ENCODE results near the gene NEDD8.

DNA sequence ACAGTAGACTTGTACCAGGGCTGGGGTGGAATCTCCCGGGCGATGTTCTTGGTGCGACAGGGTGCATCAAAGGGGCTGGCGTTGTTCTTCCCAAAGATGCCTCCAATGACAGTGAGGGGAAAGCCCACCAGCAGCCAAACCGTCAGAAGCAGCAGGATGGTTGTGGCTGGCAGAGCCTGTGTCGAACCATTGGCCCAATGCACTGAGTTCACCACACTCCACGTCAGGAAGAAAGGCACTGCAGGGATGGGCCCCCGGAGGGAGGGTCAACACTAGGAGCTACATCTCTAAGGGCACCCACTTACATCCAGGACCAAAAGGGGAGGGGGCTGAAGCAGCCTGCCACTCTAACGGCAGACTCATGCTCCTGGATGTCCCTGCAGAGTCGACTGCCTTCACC, 41.8 kb downstream of the NEDD8 start:
- TF ChIP-seq, protein P1, sequence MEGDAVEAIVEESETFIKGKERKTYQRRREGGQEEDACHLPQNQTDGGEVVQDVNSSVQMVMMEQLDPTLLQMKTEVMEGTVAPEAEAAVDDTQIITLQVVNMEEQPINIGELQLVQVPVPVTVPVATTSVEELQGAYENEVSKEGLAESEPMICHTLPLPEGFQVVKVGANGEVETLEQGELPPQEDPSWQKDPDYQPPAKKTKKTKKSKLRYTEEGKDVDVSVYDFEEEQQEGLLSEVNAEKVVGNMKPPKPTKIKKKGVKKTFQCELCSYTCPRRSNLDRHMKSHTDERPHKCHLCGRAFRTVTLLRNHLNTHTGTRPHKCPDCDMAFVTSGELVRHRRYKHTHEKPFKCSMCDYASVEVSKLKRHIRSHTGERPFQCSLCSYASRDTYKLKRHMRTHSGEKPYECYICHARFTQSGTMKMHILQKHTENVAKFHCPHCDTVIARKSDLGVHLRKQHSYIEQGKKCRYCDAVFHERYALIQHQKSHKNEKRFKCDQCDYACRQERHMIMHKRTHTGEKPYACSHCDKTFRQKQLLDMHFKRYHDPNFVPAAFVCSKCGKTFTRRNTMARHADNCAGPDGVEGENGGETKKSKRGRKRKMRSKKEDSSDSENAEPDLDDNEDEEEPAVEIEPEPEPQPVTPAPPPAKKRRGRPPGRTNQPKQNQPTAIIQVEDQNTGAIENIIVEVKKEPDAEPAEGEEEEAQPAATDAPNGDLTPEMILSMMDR (IDR thresholded peaks at IDR 0.05 in 4 of 5, conservative IDR thresholded peaks at IDR 0.05 in 1 of 5), result no peak
- TF ChIP-seq POLR2A (IDR thresholded peaks at IDR 0.05), result no peak

Data from gastrocnemius medialis (tissue), 4 donors.